GM12878 (cell line): ENCODE measurements around the gene FAM120A. TPM values are rescaled to one million over a fixed set of nuclear protein-coding genes. Genes with fewer than 3 reads are reported as not detected.

Source experiments
- E2F8 ChIP-seq: fragments of 450-650 bp; IDR thresholded peaks from 2 replicates; pipeline ENCODE4 v1.6.1; 2018; ENCODE audit warnings: mild to moderate bottlenecking, low read depth, moderate library complexity; ENCODE audit not compliant: partially characterized antibody
- GABPA ChIP-seq: IDR thresholded peaks from 2 replicates; pipeline ENCODE4 v1.6.1; 2014; ENCODE audit warnings: antibody characterized with exemption, low read depth, mild to moderate bottlenecking, inconsistent platforms
- RELA ChIP-seq: fragments of 450-650 bp; IDR thresholded peaks from 2 replicates; pipeline ENCODE4 v1.8.0; 2014; ENCODE audit warnings: borderline replicate concordance; ENCODE audit not compliant: partially characterized antibody
- SMAD1 ChIP-seq: fragments of 450-650 bp; IDR thresholded peaks from 2 replicates; pipeline ENCODE4 v1.6.1; 2018; ENCODE audit warnings: mild to moderate bottlenecking, low read depth; ENCODE audit not compliant: partially characterized antibody
- SREBF1 ChIP-seq: IDR thresholded peaks from 2 replicates; pipeline ENCODE4 v1.6.1; 2012; ENCODE audit warnings: mild to moderate bottlenecking, low read length
- USF1 ChIP-seq: IDR thresholded peaks from 2 replicates; pipeline ENCODE4 v1.6.1; 2011; ENCODE audit warnings: borderline replicate concordance, low read depth, mild to moderate bottlenecking, moderate library complexity, mixed read lengths, low read length; ENCODE audit not compliant: insufficient read depth; ENCODE audit errors: extremely low read length
- polyA plus RNA-seq, 11 experiments: library from polyadenylated mRNA; depleted of rRNA in 4 of 11; unstranded in 6 of 11; stranded (reverse) in 5 of 11; fragments of >200 nt; fragmentation: Nextera tagmentation in 4 of 11; fragmentation: Illumina TruSeq in 1 of 11; extraction: Ambion mirVana in 4 of 11; extraction: Trizol in 1 of 11; gene quantifications; 1 replicate in 1 of 11; 2 replicates in 10 of 11; pipeline versions ENCODE4 v1.2.1 to v1.2.3, GENCODE V29; 2011 to 2016; ENCODE audit warnings: inconsistent platforms in 2 of 11, missing spikeins in 2 of 11, low read depth in 1 of 11
- total RNA-seq, 4 experiments: library from RNA; depleted of rRNA in 3 of 4; stranded (reverse); fragments of >200 nt in 3 of 4; fragmentation: Illumina TruSeq in 1 of 4; extraction: Trizol in 1 of 4; gene quantifications; 2 replicates each; pipeline versions ENCODE4 v1.2.1 to v1.2.3, GENCODE V29; 2013 to 2021
- TF ChIP-seq, protein P1 (sequence below): IDR thresholded peaks from 2 replicates; pipeline ENCODE4 v1.6.1; 2012; ENCODE audit warnings: low read depth, low read length, improper control_type of control experiment

The FAM120A gene
- total and polyA plus RNA-seq, 10 of the 15 experiments (the other 5 are each of a cell fraction or from before 2014, with no cell fraction given) = 13.1 to 89.6 (median 52.5) TPM

DNA sequence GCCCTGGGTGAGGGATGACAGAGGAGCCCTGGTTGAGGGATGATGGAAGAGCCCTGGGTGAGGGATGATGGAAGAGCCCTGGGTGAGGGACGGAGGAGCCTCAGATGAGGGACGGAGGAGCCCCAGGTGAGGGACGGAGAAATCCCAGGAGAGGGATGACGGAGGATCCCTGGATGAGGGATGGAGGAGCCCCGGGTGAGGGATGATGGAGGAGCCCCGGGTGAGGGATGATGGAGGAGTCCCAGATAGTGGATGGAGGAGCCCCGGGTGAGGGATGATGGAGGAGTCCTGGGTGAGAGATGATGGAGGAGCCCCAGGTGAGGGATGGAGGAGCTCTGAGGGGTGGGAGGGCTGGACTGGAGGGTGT lies 135.8 kb downstream of the FAM120A start (continued):
- no peak for TF ChIP-seq E2F8
- TF ChIP-seq GABPA = no peak
- no peak for TF ChIP-seq RELA
- TF ChIP-seq USF1 = no peak
- TF ChIP-seq SREBF1 = no peak
- TF ChIP-seq, protein P1, sequence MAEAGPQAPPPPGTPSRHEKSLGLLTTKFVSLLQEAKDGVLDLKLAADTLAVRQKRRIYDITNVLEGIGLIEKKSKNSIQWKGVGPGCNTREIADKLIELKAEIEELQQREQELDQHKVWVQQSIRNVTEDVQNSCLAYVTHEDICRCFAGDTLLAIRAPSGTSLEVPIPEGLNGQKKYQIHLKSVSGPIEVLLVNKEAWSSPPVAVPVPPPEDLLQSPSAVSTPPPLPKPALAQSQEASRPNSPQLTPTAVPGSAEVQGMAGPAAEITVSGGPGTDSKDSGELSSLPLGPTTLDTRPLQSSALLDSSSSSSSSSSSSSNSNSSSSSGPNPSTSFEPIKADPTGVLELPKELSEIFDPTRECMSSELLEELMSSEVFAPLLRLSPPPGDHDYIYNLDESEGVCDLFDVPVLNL = no peak
- no peak for TF ChIP-seq SMAD1
